OCI-LY1 (cell line): ENCODE results near the gene PRTFDC1.

ENCODE experiments used
- EZH2 ChIP-seq: fragments of 200-600 bp; sonication (generic), shearing (Covaris generic); IDR thresholded peaks from 2 replicates; pipeline ENCODE4 v1.8.0; 2017; ENCODE audit warnings: borderline replicate concordance, mixed run types, mild to moderate bottlenecking, antibody characterized with exemption, low read length, moderate library complexity, mixed read lengths
- TF ChIP-seq, protein P1 (sequence below): fragments of 200-600 bp; sonication (generic), shearing (Covaris generic); IDR thresholded peaks from 2 replicates; pipeline ENCODE4 v1.5.1; 2017; ENCODE audit warnings: mild to moderate bottlenecking, antibody characterized with exemption, low read length, moderate library complexity, mixed read lengths

DNA sequence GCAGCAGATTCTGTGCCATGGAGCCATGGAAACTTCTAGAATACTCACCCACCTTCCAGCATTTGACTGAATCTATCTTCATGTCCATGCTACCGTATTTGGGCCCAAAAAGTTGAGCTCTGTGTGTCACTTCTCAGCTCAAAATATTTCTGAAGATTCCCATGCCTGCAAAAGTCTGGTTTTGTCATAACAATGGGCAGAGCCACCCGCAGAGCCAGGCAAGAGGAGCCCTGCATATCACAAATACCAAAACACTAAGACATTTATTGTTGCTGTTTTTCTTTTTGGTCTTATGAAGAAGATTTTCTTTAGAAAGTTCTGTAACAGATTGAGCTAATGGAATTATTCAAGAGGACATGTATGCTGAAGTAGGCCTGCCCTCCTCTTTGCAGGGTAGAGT lies 68.1 kb downstream of the PRTFDC1 start:
- TF ChIP-seq, protein P1, sequence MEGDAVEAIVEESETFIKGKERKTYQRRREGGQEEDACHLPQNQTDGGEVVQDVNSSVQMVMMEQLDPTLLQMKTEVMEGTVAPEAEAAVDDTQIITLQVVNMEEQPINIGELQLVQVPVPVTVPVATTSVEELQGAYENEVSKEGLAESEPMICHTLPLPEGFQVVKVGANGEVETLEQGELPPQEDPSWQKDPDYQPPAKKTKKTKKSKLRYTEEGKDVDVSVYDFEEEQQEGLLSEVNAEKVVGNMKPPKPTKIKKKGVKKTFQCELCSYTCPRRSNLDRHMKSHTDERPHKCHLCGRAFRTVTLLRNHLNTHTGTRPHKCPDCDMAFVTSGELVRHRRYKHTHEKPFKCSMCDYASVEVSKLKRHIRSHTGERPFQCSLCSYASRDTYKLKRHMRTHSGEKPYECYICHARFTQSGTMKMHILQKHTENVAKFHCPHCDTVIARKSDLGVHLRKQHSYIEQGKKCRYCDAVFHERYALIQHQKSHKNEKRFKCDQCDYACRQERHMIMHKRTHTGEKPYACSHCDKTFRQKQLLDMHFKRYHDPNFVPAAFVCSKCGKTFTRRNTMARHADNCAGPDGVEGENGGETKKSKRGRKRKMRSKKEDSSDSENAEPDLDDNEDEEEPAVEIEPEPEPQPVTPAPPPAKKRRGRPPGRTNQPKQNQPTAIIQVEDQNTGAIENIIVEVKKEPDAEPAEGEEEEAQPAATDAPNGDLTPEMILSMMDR: no peak
- TF ChIP-seq EZH2: no peak
